Measurements from ENCODE around the gene SEZ6.

Gene SEZ6

GRCh38 chr17:29020576-29020975 is 14.7 kb upstream of the SEZ6 start:
- H3K27ac ChIP-seq: no peak overlapping the region
- TF ChIP-seq, protein P1, sequence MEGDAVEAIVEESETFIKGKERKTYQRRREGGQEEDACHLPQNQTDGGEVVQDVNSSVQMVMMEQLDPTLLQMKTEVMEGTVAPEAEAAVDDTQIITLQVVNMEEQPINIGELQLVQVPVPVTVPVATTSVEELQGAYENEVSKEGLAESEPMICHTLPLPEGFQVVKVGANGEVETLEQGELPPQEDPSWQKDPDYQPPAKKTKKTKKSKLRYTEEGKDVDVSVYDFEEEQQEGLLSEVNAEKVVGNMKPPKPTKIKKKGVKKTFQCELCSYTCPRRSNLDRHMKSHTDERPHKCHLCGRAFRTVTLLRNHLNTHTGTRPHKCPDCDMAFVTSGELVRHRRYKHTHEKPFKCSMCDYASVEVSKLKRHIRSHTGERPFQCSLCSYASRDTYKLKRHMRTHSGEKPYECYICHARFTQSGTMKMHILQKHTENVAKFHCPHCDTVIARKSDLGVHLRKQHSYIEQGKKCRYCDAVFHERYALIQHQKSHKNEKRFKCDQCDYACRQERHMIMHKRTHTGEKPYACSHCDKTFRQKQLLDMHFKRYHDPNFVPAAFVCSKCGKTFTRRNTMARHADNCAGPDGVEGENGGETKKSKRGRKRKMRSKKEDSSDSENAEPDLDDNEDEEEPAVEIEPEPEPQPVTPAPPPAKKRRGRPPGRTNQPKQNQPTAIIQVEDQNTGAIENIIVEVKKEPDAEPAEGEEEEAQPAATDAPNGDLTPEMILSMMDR (conservative IDR thresholded peaks at IDR 0.05): no peak

GRCh38 chr17:29019475-29020181 is 13.8 kb upstream of the SEZ6 start:
- TF ChIP-seq, protein P1 (conservative IDR thresholded peaks at IDR 0.05): no peak
- H3K27ac ChIP-seq: no peak overlapping the region

- no peak overlapping the region for H3K27ac ChIP-seq
- TF ChIP-seq, protein P1 (conservative IDR thresholded peaks at IDR 0.05): no peak
Observed at GRCh38 chr17:29018788-29019474, 13.1 kb upstream of the SEZ6 start.

GRCh38 chr17:29016345-29017210 is 10.7 kb upstream of the SEZ6 start:
- TF ChIP-seq, protein P1 (conservative IDR thresholded peaks at IDR 0.05): no peak
- no peak overlapping the region for H3K27ac ChIP-seq

DNA sequence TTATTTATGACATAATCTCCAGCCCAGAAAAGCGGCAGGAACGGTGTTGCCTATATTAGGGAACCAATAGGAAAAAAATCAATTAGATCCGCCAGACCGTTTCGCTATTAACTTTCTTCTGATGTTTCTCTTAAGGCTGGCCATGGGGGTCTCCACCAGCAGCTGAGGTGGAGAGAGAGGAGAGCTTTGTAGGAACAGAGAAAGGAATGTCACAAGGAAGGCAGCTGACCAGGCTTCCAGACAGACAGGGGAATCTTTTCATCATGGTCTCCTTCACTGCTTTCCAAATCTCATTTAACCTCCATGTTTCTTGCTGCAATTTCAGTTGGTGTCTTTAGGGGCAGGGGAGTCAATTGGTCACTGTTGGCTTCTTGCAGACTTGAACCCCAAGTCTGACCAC is 8.9 kb upstream of the SEZ6 start:
- H3K27ac ChIP-seq: no peak overlapping the region

GRCh38 chr17:29012535-29012934 is 6.7 kb upstream of the SEZ6 start:
- TF ChIP-seq, protein P1 (conservative IDR thresholded peaks at IDR 0.05): no peak
- H3K27ac ChIP-seq: no peak overlapping the region

More for the DNA sequence above, 8.9 kb upstream of the SEZ6 start:
- TF ChIP-seq, protein P1 (conservative IDR thresholded peaks at IDR 0.05): no peak

- TF ChIP-seq, protein P1 (conservative IDR thresholded peaks at IDR 0.05): no peak
Observed at GRCh38 chr17:29010586-29010985, 4.8 kb upstream of the SEZ6 start.

More at GRCh38 chr17:29010586-29010985, 4.8 kb upstream of the SEZ6 start:
- no peak overlapping the region for H3K27ac ChIP-seq
